ENCODE results near the gene SEMA4C. TPM values are rescaled to one million over a fixed set of nuclear protein-coding genes. Genes with fewer than 3 reads are reported as not detected.

Gene SEMA4C
- polyA plus RNA-seq, 3 donors, result 0.08 to 5.7 (median 0.21) TPM

GRCh38 chr2:96913117-96913397, 43.2 kb upstream of the SEMA4C start:
- no peaks in the 10 kb centered on the region for H4K20me1 ChIP-seq (ENCODE audit: insufficient read depth, low read length)
- H3K27me3 Mint-ChIP-seq (ENCODE audit: low read depth in 3 of 3), result peaks cover 26 to 45% (median 26%) of the 10 kb centered on the region in 3 donors
- no peaks in the 10 kb centered on the region for H3K79me2 ChIP-seq (ENCODE audit: insufficient read depth, low read length)
- peak overlapping the region; percentile 26 for H2AFZ ChIP-seq (ENCODE audit: insufficient read depth, low read depth, low read length, poor library complexity, severe bottlenecking)
- H3K4me2 ChIP-seq (replicated peaks; ENCODE audit: extremely low read depth, low read length, poor library complexity, severe bottlenecking), result peak overlapping the region; percentile 17
- 43% methylated on average over 5 of the region's 5 CpGs for WGBS (ENCODE audit: insufficient coverage)
- H3K27ac ChIP-seq (ENCODE audit: low read depth in 1 of 2, low read length in 2 of 2), result no peak overlapping the region
- no peaks in the 10 kb centered on the region for H3K36me3 Mint-ChIP-seq
- no peak overlapping the region for H3K9ac ChIP-seq (ENCODE audit: insufficient read depth, low read length, poor library complexity, severe bottlenecking)
- H3K4me3 Mint-ChIP-seq, result peak overlapping the region; percentile 29 to 66
- no peak for TF ChIP-seq CTCF (IDR thresholded peaks at IDR 0.05)
- H3K4me1 Mint-ChIP-seq, result peaks cover 16% of the 10 kb centered on the region
- H3K4me3 ChIP-seq (replicated peaks in 1 of 3; ENCODE audit: low read depth in 2 of 3, low read length in 3 of 3), result no peak overlapping the region
- H3K4me1 ChIP-seq (ENCODE audit: control insufficient read depth in 1 of 2, insufficient read depth in 2 of 2, low read length in 2 of 2), result peaks cover 12 to 15% of the 10 kb centered on the region in 2 donors
- H3K36me3 ChIP-seq (replicated peaks in 1 of 2; ENCODE audit: control insufficient read depth in 1 of 2, insufficient read depth in 2 of 2, low read length in 2 of 2), result no peaks in the 10 kb centered on the region
- no peak for DNase-seq
- peaks cover 0 to 18% of the 10 kb centered on the region in 2 donors for H3K27me3 ChIP-seq (ENCODE audit: control insufficient read depth in 2 of 2, insufficient read depth in 2 of 2, low read length in 2 of 2)
- H3K9me3 Mint-ChIP-seq, result peaks cover 8 to 21% (median 16%) of the 10 kb centered on the region in 7 donors
- intact Hi-C loops (cut with micrococcal nuclease), result no loop called here
- H3K9me3 ChIP-seq (replicated peaks in 1 of 2; ENCODE audit: control insufficient read depth in 1 of 2, insufficient read depth in 1 of 2, low read length in 2 of 2), result peaks cover 15 to 16% of the 10 kb centered on the region in 2 donors
- H3K27ac Mint-ChIP-seq, result peak overlapping the region in 1 of 7 donors; percentile 7

- Histone ChIP-seq H3K27ac (ENCODE audit: low read depth in 1 of 2, low read length in 2 of 2) (no peak overlapping the region), H2AFZ (ENCODE audit: insufficient read depth, low read depth, low read length, poor library complexity, severe bottlenecking) (no peak overlapping the region), H3K36me3 (replicated peaks in 1 of 2; ENCODE audit: control insufficient read depth in 1 of 2, insufficient read depth in 2 of 2, low read length in 2 of 2) (no peaks in the 10 kb centered on the region), H3K4me2 (replicated peaks; ENCODE audit: extremely low read depth, low read length, poor library complexity, severe bottlenecking) (peak overlapping the region; percentile 17), H3K9me3 (replicated peaks in 1 of 2; ENCODE audit: control insufficient read depth in 1 of 2, insufficient read depth in 1 of 2, low read length in 2 of 2) (peaks cover 15% of the 10 kb centered on the region in 2 donors), H3K79me2 (ENCODE audit: insufficient read depth, low read length) (no peaks in the 10 kb centered on the region), H4K20me1 (ENCODE audit: insufficient read depth, low read length) (no peaks in the 10 kb centered on the region), H3K4me1 (ENCODE audit: control insufficient read depth in 1 of 2, insufficient read depth in 2 of 2, low read length in 2 of 2) (peaks cover 12 to 15% of the 10 kb centered on the region in 2 donors), H3K9ac (ENCODE audit: insufficient read depth, low read length, poor library complexity, severe bottlenecking) (no peak overlapping the region), H3K27me3 (ENCODE audit: control insufficient read depth in 2 of 2, insufficient read depth in 2 of 2, low read length in 2 of 2) (peaks cover 0 to 18% of the 10 kb centered on the region in 2 donors), H3K4me3 (replicated peaks in 1 of 3; ENCODE audit: low read depth in 2 of 3, low read length in 3 of 3) (no peak overlapping the region)
- peak overlapping the region in 1 of 2 donors; percentile 17 for H3K4me3 Mint-ChIP-seq
- intact Hi-C loops (cut with micrococcal nuclease), result no loop called here
- no peak overlapping the region for H3K27ac Mint-ChIP-seq
- no peak for DNase-seq
- H3K9me3 Mint-ChIP-seq, result peaks cover 8 to 19% (median 15%) of the 10 kb centered on the region in 7 donors
- WGBS (ENCODE audit: insufficient coverage), result 82% methylated on average over 22 of the region's 22 CpGs
- no peaks in the 10 kb centered on the region for H3K36me3 Mint-ChIP-seq
- H3K27me3 Mint-ChIP-seq (ENCODE audit: low read depth in 3 of 3), result peaks cover 25 to 44% (median 26%) of the 10 kb centered on the region in 3 donors
- TF ChIP-seq CTCF (IDR thresholded peaks at IDR 0.05), result no peak
- H3K4me1 Mint-ChIP-seq, result peaks cover 16% of the 10 kb centered on the region
Observed at GRCh38 chr2:96912346-96913116, 42.7 kb upstream of the SEMA4C start.

All from CD14-positive monocyte (primary cell).